ENCODE data around the gene TC2N.
"Not testable (repeated sequence)": the region's sequence is repeated elsewhere in the genome, so short reads cannot be mapped to it uniquely, and the experiment has no call there.

TC2N gene

DNA sequence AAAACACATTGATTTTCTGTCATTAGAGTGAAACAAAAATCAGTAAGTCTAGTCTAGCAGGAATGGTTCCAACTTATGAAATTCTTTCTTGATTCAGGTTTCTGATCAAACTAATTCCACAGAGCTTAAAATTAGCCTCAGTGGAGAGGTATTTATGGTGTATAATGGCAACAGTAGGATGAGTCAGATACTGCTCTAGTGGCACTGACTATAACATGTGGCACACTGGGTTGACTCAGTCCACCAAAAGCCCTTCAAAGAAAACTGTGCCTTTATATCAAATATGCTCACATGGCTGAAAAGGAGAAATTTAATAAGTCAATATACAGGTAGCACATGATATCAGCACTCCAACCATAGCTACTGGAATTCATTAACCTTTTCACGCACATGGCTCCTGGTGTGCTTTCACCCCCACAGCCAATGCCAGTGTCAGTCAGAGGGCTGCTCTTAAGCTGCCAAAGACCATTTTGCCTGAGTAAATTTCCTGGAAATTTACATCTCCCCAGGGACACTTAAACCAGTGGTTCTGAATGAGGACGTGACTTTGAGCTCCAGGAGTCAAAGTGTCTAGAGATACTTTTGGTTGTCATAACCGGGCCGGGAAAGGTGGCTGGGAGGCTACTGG lies 113.7 kb downstream of the TC2N start:
- no peak for DNase-seq (ENCODE audit: low spot score)

DNA sequence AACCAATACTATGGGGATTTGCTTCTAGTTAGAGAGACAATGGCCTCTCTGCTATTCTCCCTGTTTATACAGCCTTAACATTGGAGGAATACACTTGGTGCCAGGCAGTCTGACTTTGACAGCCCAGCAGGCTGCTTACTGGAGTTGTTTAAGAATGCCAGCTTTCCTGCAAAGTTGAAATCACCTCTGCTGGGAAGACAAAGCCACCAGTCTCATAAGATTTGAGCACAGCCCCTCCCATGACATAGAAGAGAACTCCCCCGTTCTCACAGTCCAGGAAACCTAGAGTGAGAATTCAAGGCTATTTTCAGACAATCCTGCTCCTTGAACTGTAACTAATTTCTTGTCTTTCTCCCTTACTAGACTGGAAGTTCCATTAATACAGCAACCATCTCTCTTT lies 114.4 kb downstream of the TC2N start:
- DNase-seq (ENCODE audit: low spot score) = no peak

DNA sequence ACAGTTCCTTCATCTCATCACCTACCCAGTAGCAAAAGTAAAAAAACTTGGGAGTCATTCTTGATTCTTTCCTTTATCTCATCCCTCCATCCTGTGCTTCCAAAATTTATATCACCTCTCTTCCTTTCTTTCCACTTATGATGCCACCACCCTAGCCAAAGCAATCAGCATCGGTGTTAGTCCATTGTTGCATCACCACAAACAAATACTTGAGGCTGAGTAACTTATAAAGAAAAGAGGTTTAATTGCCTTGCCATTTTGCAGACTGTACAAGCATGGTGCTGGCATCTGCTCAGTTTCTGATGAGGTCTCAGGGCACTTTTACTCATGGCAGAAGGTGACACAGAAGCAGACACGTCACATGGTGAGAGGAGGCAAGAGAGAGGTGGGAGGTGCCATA lies 115.6 kb downstream of the TC2N start:
- DNase-seq (ENCODE audit: low spot score) = no peak

DNA sequence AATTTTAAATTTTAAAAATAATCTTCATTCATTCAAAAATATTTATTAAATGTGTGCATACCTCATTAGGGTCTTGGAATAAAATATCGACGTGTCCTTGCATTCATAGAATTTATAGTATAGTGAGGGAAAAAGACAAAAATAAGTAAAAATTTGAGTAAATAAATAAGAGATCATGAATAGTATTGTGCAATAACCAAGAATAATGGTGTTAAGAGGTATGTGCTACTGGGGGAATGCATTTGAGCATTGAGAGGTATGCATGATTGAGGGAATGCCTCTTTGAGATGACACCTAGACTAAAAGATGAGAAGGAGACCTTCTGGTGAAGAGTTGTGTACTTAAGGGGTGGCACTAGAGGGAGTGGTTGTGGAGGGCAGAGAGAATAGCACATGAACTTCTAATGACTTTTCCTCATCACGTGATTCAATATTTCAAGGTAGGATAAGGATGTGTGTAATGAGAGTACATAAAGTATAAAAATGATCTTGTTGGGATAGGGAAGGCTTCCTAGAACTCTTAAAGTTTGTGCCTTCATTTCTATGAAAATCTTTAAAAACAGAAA lies 116.6 kb downstream of the TC2N start:
- no peak for DNase-seq (ENCODE audit: low spot score)

DNA sequence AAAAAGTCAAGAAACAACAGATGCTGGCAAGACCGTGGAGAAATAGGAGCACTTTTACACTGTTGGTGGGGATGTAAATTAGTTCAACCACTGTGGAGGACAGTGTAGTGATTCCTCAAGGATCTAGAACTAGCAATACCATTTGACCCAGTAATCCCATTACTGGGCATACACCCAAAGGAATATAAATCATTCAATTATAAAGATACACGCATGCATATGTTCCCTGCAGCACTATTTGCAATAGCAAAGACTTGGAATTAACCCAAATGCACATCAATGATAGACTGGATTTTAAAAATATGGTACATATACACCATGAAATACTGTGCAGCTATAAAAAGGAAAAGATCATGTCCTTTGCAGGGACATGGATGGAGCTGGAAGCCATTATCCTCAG lies 117.5 kb downstream of the TC2N start:
- no peak for DNase-seq (ENCODE audit: low spot score)

DNA sequence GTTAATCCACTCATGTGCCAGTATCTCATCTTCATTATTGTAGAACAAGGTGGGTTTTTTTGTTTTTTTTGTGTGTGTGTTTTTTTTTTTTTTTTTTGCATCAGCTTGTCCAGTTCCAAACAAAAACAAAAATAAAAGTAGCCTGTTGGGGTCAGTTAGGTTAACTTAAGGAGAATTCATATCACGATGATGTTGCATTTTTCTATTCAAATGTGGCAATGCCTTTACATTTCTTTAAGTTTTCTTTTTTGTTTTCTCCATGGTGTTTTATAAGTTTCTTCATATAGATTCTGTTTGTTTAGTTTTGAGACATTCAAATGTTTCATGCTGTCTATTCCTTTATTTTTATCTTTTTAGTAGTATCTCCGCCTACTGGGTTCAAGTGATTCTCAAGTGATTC lies 119.3 kb downstream of the TC2N start:
- DNase-seq (ENCODE audit: low spot score) = no peak

DNA sequence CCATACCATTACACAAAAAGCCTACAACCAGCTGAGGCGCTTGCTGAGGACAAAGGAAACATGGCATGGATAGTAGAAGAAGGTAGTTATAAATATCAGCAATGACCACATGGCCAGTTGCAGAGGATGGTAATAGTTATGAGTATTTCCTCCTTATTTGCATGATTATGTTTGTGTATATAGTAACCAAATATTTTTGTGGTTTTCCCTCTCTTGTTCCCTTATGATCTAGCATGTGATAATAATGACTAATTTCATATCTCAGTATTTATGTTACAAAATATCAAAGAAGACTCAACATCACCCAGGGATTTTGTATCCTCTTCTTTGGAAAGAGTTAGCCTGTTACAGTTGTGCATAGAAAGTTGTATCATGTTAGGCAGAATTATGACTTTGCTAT lies 122.0 kb downstream of the TC2N start:
- no peak for DNase-seq (ENCODE audit: low spot score)

DNA sequence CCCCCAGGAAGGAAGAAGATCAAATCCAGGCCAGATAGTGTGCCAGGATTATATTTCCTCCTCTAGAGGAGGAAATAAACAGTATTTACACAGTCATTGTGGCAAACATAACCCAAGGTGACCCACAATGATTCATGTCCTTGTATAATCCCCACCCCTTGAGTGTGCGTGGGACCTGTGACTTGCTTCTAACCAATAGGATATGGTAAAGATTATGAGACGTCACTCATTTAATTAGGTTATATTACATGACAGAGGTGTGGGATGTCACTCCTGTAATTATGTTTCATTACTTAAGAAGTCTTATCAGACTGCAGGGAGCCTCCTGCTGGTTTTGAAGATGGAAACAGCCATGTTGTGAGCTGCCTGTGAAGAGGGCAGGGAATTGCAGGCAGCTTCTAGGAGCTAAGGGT lies 123.3 kb downstream of the TC2N start:
- DNase-seq (ENCODE audit: low spot score) = no peak

DNA sequence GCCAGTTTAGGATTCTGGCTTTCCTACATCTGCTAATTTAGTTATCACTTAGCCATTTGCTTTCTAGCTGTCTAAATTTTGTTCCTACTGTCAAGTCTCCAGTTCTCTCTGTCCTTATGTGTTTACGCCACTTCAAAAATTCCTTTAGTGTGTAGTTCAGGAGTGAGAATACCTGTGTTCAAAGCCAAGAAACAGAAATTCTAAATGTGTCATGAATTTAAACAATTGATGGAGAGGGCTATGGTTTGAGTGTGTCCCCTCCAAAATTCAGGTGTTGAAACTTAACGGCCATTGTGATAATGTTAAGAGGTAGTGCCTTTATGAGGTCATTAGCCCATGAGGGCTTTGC lies 124.1 kb downstream of the TC2N start:
- no peak for DNase-seq (ENCODE audit: low spot score)

DNA sequence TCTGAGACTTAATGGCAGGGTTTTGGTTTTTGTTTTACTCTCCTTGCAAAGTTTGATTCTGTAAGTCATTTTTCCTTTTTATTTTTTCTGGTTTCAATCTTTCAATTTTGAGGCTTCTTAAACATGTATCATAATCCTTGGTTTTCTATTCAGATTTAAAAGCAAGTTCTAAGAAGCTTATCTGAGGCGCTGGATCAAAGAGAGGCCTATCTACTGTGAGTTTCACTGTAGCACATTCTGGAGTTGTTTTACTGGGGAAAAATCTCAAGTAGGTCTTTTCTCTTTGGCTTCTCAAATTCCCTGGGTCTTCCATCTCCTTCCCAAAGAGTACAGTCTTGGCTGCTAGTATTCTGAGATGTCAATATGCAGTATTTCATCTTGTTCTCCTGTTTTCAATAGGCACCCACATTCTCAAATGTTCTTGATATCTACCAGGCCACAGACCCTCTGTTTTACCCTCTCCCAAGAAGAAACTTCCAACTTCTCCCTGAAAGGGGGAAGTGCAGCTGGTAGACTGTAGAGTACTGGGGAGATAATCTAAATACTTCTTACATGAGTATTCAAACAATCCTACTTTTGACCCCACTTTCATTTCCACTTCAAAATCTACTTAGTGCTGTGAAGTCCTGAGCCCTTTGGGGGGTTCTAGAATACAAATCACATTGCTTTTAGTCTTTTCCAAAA lies 124.6 kb downstream of the TC2N start:
- DNase-seq (ENCODE audit: low spot score) = no peak

DNA sequence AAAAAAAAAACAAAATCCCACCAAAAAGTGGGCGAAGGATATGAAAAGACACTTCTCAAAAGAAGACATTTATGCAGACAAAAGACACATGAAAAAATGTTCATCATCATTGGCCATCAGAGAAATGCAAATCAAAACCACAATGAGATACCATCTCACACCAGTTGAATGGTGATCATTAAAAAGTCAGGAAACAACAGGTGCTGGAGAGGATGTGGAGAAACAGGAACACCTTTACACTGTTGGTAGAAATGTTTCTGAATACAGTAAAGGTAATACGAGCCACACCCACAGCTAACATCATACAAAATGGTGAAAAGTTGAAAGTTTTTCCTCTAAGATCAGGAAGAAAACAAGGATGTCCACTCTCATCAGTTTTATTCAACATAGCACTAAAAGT lies 127.5 kb downstream of the TC2N start:
- DNase-seq (ENCODE audit: low spot score) = not testable (repeated sequence)

DNA sequence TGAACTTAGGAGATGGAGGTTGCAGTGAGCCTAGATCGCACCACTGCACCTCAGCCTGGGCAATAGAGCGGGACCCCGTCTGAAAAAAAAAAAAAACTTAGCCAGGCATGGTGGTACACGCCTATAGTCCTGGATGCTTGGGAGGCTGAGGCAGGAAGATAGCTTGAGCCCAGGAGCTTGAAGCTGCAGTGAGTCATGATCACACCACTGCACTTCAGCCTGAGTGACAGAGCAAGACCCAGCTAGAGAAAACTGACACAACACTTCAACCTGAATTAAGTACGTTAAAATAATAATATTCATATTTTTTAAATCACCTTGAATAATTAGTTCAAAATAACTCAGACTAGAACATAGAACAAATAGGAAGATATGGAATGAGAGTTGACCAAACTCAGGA lies 129.7 kb downstream of the TC2N start:
- DNase-seq (ENCODE audit: low spot score) = no peak

DNA sequence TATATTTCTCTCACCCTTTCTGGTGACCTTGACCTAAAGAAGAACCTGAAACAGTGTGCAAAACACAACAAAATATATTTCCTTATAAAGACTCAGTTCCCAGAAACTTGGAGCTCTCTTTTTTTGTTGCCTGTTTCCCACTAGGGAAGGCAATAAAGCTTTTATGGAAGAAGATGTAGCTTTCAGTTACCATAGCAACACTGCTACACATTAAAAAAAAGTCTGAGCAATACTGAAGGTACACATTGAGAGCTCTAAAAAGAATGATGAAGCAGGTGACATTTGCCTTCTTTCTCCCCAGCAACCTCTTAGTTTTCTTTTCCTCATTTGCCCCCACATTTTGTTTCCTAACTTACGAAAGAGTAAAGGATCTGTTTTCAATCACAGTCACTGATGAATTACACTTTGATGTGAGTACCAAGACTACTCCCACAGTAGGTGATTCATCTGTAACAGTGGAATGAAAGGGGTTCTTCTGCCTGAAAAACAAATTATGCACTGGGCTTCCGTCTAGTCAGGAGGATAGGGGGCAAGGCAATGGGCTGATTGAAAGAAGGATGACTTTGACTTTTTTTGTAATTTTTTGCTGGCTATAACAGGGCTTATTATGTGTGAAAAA lies 134.4 kb downstream of the TC2N start:
- DNase-seq (ENCODE audit: low spot score) = no peak

DNA sequence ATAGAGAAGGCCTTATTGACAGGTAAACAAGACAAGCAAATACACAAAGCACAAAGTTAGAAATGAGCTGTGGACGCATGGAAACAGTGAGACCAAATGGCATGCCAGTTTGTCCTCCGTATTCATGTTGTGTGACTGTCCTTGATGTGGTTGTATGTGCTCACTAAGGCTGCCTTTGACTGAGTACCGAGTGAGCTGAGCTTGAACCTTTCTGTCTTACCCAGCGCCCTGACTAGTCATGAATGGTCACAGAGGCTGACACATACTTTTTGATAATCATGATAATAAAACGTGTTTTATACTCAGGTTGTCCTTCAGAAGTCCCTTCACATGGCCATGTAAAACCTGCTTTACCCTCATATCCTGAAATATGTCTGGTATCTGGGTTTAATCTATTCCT lies 134.9 kb downstream of the TC2N start:
- DNase-seq (ENCODE audit: low spot score) = no peak

DNA sequence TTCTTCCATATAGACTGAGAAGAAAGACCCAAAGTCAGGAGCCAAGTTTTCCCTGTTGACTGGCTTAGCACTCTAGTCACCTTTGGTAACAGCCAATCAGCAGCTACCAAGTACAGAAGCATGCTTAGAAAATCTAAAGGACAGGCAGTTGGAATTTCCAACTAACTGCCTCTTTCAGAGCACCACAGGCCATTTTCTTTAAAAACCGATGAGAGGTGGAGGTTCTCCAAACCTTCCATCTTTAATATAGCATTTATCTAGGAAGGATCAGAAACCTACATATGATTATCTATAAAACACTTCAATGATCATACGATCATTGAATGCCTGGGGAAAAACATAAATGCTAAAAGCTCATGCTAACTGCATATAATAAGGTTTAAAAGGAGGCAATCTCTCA lies 135.3 kb downstream of the TC2N start, which contains the start of gene CATSPERB:
TSS of gene CATSPERB (minus strand) at position 101 of the 400 bp plus-strand sequence. CDS start 2,607 bp downstream, outside the sequence.
- DNase-seq (ENCODE audit: low spot score) = no peak

DNA sequence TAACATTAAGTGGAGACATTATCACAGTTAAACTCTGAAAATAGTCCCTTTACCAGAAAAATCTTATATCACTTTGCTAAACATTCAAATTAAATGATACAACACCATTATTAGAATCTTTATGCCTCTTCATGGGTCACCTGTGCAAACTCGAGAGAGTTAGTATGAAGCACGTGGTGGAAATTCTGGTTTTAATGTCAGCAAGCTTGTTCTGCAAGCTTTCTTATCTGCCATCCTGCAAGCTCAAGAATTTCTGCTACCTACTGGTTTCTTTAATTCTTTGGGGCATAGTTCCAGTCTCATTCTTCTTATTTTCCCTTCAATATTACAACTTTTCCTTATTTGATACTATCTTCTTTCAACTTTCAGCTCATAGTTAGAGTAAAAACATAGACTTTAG lies 136.3 kb downstream of the TC2N start:
- DNase-seq (ENCODE audit: low spot score) = no peak

DNA sequence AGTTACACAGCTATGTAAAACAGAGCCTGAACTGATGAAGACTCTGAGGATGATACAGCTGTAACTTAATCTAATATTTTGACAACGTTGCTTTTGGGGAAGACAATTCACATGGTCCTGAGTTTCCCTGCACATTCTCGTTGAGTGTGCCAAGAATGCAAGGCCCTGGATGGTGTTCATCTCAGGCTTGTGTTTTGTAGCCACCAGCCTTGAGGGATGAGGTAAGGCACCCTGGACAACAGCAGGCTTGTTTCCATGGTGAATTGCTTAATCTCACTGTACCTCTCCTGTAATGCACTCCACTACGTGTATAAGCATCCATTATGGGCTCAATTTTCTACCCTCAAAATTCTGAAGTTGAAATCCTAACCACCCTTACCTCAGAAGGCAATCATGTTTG lies 137.6 kb downstream of the TC2N start:
- no peak for DNase-seq (ENCODE audit: low spot score)

Measured in D341Med (cell line).